Activated effector memory CD4-positive, alpha-beta T cell treated with Interleukin-2 at 50 U/mL for 16 hours (primary cell): ENCODE data around the gene CHRM2.
"Not testable (repeated sequence)": the region's sequence is repeated elsewhere in the genome, so short reads cannot be mapped to it uniquely, and the experiment has no call there.

Experiments
- DNase-seq: peaks from one replicate; pipeline ENCODE4 v3.0.0-alpha.2; 2020

The CHRM2 gene

DNA sequence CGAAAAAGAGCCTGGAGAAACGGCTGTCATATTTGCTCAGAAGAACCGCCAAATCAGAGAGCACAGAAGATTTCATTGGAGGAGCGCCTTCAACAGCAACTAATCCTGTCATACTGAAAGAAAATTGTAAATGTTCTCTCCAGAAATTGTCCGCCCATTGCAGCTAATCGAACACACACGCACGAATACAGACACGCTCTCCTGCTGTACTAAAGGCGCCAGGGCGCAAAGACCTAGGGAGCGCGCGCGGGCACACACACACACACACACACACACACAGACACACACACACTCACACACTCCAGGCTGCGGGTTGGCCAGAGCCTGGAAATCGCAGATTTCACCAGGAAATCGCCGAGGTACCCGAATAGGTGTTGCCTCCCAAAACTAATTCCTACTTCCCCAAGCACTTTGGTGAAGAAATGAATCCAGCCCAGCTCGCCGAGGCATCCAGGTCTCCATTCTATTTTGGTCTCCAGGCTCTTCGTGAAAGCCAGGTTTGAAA is at the start of gene CHRM2:
TSS of gene CHRM2 (plus strand) at position 157 of the 505 bp plus-strand sequence. CDS start 146,214 bp downstream, outside the sequence.
- DNase-seq: no peak

DNA sequence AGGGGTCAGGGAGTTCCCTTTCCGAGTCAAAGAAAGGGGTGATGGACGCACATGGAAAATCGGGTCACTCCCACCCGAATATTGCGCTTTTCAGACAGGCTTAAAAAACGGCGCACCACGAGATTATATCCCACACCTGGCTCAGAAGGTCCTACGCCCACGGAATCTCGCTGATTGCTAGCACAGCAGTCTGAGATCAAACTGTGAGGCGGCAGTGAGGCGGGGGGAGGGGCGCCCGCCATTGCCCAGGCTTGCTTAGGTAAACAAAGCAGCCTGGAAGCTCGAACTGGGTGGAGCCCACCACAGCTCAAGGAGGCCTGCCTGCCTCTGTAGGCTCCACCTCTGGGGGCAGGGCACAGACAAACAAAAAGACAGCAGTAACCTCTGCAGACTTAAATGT is 37.1 kb upstream of the CHRM2 start:
- DNase-seq: not testable (repeated sequence)

- DNase-seq: no peak
These were observed 22.5 kb upstream of the CHRM2 start for GRCh38 chr7:136845899-136846465.

- DNase-seq: no peak
These were observed 20.6 kb upstream of the CHRM2 start for GRCh38 chr7:136847858-136848257.

GRCh38 chr7:136853654-136854053 is 14.8 kb upstream of the CHRM2 start:
- DNase-seq: no peak

- DNase-seq: no peak
These were observed 10.9 kb upstream of the CHRM2 start for GRCh38 chr7:136857573-136857972.

DNA sequence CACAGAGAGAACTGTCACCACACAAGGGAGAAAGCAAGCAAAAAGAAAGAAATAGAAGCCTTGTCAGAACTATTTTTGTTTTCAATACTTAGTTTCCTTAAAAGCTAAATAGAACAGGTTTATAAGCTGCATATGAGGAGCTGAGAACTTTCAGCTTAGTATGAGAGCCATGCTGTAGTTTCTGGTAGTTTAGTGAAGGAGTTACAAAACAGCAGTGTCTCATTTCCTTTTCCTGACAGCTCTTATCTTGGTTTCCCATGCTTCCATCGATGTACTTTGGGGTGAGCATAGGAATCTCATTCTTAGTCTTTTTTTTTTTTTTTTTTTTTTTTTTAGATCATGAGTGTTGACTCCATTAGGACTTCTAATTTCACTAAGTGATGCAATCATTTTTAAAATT is 8.6 kb upstream of the CHRM2 start:
- DNase-seq: no peak

- no peak for DNase-seq
These were observed 3.2 kb upstream of the CHRM2 start for GRCh38 chr7:136865236-136865635.

DNA sequence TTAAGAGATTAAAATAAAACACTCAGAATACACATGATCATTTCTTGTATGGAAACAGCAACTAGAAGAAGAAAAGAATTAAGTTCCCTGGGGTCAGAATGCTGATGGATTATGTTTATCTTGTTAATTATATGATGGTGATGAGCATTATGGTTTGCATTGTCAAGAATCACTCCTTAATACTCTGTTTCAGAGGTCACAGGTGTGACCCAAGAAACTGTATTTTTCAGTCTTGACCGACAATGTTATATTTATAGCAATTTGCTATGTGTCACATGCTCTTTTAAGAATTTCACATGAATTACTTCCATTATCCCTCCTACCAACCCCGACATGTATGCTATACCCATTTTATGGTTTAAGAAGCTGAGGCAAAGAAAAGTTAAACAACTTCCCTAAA is 2.7 kb upstream of the CHRM2 start:
- DNase-seq: no peak

- no peak for DNase-seq
These were observed 829 bp downstream of the CHRM2 start for GRCh38 chr7:136869001-136869961.

- no peak for DNase-seq
These were observed 1.8 kb downstream of the CHRM2 start for GRCh38 chr7:136869991-136870865.

DNA sequence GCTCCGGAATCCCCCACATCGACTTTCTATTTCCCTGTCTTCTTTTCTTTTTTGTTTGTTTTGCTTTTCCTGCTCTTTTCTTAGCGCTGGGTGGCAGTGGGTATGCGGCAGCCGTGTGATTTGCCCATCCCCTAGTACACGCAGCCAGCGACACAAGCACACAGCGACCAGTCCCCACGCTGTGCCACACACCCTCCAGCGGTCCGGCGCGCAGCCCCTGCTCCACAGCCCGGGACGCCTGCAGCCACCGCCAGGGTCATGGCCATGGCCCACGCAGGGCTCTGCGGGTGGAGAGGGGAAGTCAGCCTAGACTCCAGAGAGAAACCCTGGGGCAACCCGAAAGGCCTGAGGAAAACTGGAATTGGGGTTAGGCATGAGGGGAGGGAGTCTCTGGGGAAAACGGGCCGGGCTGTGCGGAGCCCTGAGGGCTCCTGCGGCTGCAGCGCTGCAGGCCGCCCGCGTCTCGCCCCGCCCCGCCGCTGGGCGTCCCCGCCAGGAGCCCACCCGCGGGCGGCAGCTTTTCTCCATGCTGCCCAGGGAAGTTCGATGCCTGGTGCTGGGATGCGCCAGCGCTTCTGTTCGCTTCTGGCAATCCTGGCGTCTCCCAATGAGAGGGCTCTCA is 2.5 kb downstream of the CHRM2 start:
- DNase-seq: no peak

DNA sequence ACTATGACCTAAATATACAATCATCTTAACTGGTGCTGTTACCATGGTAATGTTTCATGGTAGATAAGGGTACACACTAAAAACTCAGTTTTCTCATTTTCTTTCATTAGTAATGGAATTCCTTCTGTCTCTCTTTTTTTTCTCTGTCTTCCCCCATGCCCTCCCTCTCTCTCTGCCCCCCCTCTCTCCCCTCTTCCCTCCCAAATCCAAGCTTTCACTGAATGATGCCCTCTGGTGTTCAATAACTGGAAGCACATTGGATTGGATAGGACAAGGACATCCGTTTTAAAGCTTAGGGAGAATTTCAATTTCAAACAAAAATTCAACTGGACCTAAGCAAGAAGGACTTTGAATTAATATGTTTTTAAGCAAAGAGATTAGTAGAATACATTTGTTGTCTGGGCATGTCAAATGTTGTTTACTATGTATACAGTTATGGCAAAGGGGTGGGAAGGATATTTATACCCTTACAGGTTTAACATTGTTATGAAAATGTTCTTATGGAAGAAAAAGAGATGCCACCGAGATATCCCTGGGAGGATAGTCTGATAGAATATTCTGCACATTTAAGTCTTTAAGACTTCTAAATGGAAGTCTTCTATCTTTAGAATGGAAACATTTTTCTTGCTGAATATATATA is 6.1 kb downstream of the CHRM2 start:
- no peak for DNase-seq

- no peak for DNase-seq
These were observed 9.1 kb downstream of the CHRM2 start for GRCh38 chr7:136877509-136877908.

DNA sequence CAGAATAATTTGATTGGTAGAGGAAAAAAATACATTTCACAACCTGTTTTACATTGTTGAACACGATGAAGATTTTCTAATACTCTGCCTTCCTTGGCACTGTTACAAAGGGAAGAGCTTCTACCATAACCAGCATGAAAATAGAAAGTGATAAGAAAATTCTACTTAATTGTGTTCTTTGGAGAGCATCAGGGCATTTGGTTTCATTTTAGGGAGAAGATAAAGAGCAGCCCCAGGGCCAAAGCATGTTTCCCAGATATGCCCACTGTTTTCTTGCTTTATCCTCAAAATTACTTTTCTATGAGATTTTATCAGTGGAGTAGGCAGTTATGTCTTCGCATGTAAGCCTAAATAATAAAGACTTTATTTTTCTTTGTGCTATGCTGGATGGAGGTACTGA is 9.5 kb downstream of the CHRM2 start:
- DNase-seq: no peak

GRCh38 chr7:136878878-136879277 is 10.4 kb downstream of the CHRM2 start:
- DNase-seq: no peak

- no peak for DNase-seq
These were observed 14.6 kb downstream of the CHRM2 start for GRCh38 chr7:136883046-136883445.

GRCh38 chr7:136884492-136884891 is 16.0 kb downstream of the CHRM2 start:
- no peak for DNase-seq

DNA sequence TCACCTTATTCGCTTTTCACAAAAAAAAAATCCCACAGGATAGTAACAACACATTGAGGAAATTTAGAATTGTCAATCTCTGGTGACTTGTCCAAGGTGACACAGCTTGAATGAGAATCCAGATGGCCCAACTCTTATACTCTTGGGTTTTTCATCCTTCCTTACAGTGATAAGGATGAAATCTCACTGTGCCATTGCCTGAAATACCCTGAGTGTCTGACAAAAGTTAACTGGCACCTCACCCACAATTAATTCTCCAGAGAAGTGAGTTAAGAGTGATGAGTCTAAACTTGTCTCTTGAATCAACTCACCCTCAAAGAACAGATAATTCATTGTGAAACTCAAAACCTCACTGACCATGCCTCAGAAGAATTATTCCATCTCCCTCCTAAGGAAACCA is 18.9 kb downstream of the CHRM2 start:
- DNase-seq: no peak

DNA sequence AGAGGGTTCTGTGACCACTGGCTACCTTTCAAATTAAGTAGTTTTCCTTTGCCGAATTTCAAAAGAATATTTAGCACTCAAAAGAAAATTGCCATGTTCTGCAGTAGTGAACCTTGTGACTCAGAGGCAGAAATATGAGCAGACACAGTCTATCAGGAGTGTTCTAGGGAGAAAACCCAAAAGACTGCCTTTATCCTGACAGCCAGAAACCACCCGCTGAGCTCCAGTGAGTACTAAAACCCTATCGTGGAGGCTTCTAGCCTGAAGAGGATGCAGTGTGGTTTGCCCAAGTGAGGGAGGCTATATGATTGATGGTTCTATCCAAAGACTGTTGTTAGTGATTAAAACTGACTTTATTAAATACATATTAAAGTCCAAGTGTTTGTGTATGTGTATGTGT is 21.9 kb downstream of the CHRM2 start:
- DNase-seq: no peak

GRCh38 chr7:136891850-136892249 is 23.4 kb downstream of the CHRM2 start:
- no peak for DNase-seq

- no peak for DNase-seq
These were observed 26.3 kb downstream of the CHRM2 start for GRCh38 chr7:136894789-136895188.
